ENCODE results near the gene OSBP2.

- TF ChIP-seq CTCF (IDR thresholded peaks at IDR 0.05; ENCODE audit: low read depth, low read length) (no peak), EZH2phosphoT487 (IDR thresholded peaks at IDR 0.05; ENCODE audit: low read depth) (no peak)
Measured at GRCh38 chr22:30824711-30825110, 130.0 kb downstream of the OSBP2 start.

Data from OCI-LY3 (cell line).